Left ventricle myocardium superior (tissue), 1 donor: Measurements from ENCODE around the gene ASAP3. TPM values are rescaled to one million over a fixed set of nuclear protein-coding genes. Genes with fewer than 3 reads are reported as not detected.
"Not testable (repeated sequence)": the region's sequence is repeated elsewhere in the genome, so short reads cannot be mapped to it uniquely, and the experiment has no call there.

Source experiments
- ATAC-seq: fragments of 200-7000 bp; cut with Tn5 transposase; one replicate; pipeline ENCODE4 v1.9.1; 2020; ENCODE audit warnings: mild to moderate bottlenecking, moderate library complexity
- DNase-seq: peaks from one replicate; pipeline ENCODE4 v3.0.0-alpha.2; 2020
- intact Hi-C: fragments of 100-400 bp; cut with micrococcal nuclease; formaldehyde crosslinking; loops from one replicate; pipeline ENCODE4 v1.11.0; 2022
- total RNA-seq: library from RNA; stranded (reverse); fragmentation: NEBNext Ultra II Directional; extraction: Animal tissue kit (Norgen Biotek cat#: 25700); gene quantifications from one replicate; pipeline ENCODE4 v1.2.1, GENCODE V29; 2021
- donor health status: DM: no; HTN: yes; CAD: no; lungs with severe emphysema.

Gene ASAP3
- total RNA-seq, 1 donor from 2014 or later, result 47.3 TPM

DNA sequence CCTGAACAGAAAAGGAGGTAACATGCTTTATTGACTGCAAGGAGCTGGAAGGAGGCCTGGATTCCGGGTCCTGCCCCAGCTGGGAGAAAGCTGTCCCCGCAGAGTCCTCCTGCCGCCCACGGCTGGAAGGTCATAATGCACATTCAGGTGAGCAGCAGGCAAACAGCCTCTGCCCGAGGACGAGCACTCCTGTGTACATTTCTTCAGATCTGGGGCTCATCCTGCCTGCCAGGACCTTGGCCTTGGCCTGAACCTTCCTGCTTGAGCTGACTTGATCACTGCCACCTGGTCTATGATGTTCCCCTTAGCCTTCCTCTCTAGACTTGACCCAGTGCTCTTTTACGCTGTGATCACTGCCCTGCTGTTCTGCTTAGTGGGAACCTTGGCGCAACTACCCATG lies 96.5 kb downstream of the ASAP3 start:
- intact Hi-C loops, result no loop called here
- DNase-seq (no peak), ATAC-seq (no peak)

DNA sequence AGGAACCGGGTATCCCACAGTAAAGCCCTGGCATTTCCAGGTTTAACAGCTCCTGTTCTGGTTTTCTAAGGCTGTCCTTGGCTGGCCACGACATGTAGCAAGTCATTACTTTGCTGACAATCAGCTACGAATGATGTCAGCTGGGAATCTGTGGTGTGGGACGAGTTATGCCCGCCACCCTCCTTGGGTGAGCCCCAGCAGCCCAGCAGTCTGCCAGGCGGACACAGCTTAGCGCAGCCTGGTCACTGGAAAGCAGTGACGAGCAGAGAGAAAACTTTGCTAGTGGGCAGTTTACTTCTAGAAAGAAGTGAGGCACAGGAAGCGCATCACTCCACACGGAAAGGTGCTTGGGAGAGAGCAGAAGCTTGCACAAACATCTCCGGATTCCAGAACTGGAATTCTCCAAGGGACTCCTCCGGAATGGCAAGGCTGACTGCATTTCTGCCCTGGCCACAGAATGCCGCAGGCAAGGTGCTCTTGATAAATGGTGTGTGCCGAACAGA lies 98.8 kb downstream of the ASAP3 start:
- DNase-seq (no peak), ATAC-seq (no peak)
- intact Hi-C loops, result no loop called here

DNA sequence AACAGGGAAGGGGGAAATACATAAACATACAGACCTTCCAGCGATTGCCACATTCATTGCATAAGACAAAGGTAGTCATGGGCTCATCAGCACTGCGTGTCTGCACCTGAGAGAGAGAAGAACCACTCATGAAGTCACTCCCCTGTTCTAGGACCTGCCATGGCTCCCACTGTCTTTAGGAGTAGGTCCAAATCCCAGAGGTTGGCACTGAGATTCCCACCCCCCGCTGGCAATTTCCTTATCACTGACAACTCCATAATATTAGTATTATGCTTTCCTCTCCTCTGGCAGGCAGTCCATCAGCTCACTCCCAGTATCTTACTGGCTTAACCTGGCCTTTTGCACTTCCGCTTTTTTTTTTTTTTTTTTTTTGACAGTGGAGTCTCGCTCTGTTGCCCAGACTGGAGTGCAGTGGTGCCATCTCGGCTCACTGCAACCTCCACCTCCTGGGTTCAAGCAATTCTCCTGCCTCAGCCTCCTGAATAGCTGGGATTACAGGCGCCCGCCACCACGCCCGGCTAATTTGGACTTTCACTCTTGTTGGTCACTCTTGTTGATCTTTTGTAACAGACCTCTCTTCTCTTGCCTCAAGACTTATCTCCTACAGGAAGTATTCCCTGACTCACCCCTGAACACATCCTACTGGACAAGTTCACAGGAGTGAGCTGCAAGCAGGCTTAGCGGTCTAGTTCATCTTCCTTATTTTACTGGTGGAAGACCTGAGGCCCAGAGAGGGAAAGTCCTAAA lies 99.5 kb downstream of the ASAP3 start:
- ATAC-seq, result no peak
- intact Hi-C loops, result no loop called here
- no peak for DNase-seq

DNA sequence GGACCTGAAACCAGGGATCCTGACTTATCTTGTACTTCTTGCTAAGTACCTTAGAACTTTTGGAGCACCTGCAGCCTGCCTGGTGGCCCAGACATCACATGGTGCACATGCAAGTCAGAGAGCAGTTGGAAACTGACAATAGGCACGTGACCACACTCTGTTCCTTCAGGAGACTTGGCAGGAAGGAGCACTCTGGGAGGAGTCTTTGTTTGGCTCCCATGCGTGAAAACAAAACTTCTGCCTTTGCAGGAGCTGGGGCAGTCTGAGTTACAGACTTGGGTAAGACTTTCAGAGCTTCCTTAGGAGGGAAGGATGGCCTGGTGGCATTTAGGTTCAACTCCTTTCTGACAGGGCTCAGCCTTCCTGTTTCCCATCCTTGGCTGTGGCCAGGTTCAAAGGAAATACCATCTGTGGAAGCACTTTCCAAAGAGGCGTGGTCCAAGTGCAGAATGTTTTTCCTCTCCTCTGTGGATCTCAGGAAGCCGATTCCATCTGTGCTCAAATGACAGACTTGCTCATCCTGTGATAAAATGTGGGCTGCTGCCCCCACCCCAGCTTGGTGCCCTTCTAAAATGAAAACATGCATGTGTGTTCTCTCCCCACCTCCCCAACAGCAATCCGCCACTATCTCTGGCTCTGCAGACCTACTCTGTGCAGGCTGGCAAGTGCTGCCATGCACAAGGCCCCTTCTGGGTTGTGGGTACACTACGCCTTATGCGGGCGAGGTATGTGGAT lies 100.2 kb downstream of the ASAP3 start:
- ATAC-seq (peak; percentile 68), DNase-seq (no peak)
- intact Hi-C loops, result no loop called here

DNA sequence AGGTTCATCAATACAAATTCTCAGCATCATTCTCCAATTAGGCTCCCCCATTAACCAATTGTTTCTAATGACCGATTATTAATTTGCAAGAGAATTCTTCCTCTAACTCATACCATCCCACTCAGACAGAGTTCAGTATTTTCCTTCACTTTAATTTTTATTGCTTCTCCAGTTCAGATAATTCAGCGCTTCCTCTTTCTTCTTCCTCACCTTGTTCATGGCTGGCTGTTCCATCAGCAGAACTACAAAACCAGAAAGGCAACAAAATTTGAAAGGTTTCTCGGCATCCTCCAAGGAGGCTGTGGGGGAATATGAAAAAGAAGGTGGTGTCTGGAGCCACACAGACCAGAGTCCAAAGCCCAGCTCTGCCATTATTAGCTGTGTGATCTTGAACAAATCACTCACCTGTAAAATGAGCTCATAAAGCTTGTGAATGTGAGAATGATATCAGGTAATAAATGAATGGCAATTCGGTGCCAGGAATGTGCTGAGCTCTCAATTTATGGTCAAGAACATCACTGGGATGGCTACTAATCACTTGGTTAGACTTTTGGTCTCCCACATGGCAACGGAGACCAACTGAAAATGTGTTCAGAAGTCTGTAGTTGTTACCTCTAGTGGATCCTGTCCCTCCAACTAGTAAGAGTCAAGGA lies 102.6 kb downstream of the ASAP3 start:
- intact Hi-C loops, result no loop called here
- ATAC-seq (no peak), DNase-seq (no peak)

DNA sequence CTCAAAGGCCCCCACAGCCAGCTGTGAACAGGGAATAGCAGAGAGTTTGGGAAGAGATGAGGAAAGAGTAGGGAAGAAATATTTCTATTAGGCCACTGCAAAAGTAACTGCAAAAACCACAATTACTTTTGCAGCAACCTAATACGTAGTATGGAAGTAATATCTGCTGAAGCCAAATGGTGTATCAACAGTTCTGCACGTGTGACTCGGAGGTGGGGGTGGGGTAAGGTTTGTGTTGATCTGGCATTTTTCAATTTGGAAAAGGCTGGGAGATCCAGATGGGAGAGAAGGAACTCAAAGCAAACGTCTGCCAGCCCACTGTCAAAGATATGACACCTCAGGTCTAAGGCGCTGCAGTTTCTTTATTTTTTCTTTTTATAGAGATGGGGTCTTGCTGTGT lies 103.3 kb downstream of the ASAP3 start:
- ATAC-seq (no peak), DNase-seq (no peak)
- intact Hi-C loops, result no loop called here

DNA sequence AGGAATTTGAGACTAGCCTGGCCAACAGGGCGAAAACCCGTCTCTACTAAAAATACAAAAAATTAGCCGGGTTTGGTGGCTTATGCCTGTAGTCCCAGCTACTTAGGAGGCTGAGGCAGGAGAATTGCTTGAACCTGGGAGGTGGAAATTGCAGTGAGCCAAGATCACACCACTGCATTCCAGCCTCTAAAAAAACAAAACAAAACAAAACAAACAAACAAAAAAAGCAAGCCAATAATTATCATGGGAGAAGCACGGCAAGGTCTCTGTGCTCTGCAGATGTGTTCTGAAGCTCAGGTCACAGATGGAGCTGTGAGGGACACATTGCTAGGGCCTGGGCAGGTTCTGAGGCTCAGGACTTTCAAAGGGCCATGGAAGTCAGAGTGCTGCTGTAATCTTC lies 103.7 kb downstream of the ASAP3 start:
- intact Hi-C loops, ATAC-seq, DNase-seq: not testable (repeated sequence)

Other genes starting within 250 kb of the ASAP3 start
- gene HNRNPR, start 139.9 kb downstream of the ASAP3 start, total RNA-seq, result 54.9 TPM
- gene ZNF436, start 114.3 kb downstream of the ASAP3 start, total RNA-seq, result 12.4 TPM
- 81.0 TPM for gene TCEA3, start 59.4 kb downstream of the ASAP3 start, total RNA-seq
- 0.35 TPM for gene E2F2, start 47.1 kb upstream of the ASAP3 start, total RNA-seq
- gene ID3, start 75.3 kb upstream of the ASAP3 start, total RNA-seq, result 82.4 TPM
- gene RPL11, start 207.6 kb upstream of the ASAP3 start, total RNA-seq, result 626 TPM